GM21360 (cell line): Measurements from ENCODE around the gene PIP4K2A.

Source experiments
- ATAC-seq: cut with Tn5 transposase; IDR thresholded peaks from one replicate; pipeline ENCODE4 v1.9.1; 2021; ENCODE audit warnings: mild to moderate bottlenecking, moderate library complexity; ENCODE audit not compliant: unreplicated experiment

Gene PIP4K2A

DNA sequence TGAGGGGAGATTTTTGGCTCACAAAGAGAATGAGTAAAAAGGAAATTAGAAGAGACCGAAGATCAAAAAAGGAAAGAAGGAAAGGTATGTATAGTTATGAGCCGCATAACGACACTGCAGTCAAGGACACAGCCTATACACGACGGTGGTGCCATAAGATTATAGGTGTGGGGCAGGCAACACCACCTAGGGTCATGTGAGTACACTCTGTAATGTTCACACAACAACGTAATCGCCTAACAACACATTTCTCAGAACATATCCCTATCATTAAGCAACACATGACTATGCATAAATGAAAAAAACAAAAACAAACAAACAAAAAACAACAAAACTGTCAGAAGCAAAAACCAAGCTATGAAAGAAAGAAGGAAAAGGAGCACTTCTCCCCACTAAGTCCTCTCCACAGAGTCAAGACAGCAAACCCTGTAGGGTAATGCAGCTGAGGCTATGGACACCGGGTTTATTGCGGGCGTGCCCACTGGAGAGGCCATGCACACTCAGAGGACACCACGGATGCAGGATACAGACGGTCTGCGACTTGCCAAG lies 45.1 kb downstream of the PIP4K2A start:
- ATAC-seq: peak; percentile 61

GRCh38 chr10:22667093-22667480 lies 47.3 kb downstream of the PIP4K2A start:
- no peak for ATAC-seq

- peak; percentile 59 for ATAC-seq
Observed at GRCh38 chr10:22666287-22667092, 47.9 kb downstream of the PIP4K2A start.

- ATAC-seq: no peak
Observed at GRCh38 chr10:22665329-22665728, 49.0 kb downstream of the PIP4K2A start.

- no peak for ATAC-seq
Observed at GRCh38 chr10:22662733-22663330, 51.5 kb downstream of the PIP4K2A start.

GRCh38 chr10:22659866-22660265 lies 54.5 kb downstream of the PIP4K2A start:
- ATAC-seq: no peak

DNA sequence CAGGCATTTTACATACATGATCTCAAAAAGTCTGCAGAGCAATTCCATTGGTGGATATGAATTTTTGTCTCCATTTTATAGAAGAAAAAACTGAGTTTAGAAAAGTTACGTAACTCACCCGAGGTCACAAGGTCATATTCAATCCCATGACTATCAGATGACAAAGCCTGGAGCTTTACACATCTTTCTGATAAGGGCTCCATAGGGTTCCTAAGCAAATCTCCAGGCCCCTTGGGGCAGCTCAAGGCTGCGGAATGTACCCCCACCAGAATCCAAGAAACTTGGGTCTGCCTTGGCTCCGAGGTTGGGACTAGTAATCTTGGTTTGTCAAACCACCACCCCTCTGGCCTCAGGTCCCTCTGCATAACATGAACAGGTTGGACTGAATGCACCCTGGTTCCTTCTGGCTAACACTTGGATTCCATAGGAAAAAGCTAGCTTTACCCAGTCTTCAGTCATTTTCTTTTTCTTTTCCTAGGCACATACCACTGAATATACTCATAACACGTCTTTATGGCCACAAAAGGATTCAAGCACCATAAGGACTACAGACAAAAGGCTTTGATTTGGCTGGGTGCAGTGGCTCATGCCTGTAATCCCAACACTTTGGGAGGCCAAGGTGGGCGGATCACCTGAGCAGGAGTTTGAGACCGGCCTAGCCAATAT lies 55.5 kb downstream of the PIP4K2A start:
- ATAC-seq: no peak

DNA sequence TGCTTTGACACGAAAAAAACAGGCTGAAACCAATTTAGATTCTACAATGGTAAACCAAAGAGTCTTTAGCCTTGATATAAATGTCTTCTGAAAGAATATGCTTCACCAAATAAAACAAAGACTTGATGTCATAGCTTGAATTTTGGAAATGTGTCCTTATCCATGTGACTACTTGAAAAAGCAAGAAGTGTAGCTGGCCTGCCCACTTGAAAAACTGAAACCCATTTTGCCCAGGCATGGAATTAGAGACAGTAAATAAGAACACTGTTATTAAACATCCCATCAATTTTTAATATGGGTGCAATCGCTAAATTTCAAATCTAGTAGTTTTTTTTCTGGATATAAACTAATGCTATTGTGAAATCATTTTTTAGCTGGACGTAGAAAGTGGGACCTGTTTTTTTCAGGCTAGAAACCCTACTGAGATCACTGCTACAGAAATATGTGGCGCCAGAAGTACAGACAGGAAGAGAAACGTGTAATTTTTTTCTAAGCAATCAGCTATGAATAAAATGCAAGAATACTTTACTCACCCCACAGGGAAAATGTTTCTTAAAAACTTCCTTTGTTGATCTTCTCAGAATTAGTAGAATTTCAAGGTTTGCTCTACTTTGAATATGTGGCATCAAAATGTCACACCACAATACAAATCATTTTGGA lies 56.7 kb downstream of the PIP4K2A start:
- ATAC-seq: no peak

- ATAC-seq: no peak
Observed at GRCh38 chr10:22657024-22657423, 57.4 kb downstream of the PIP4K2A start.

GRCh38 chr10:22656036-22656435 lies 58.3 kb downstream of the PIP4K2A start:
- ATAC-seq: no peak

DNA sequence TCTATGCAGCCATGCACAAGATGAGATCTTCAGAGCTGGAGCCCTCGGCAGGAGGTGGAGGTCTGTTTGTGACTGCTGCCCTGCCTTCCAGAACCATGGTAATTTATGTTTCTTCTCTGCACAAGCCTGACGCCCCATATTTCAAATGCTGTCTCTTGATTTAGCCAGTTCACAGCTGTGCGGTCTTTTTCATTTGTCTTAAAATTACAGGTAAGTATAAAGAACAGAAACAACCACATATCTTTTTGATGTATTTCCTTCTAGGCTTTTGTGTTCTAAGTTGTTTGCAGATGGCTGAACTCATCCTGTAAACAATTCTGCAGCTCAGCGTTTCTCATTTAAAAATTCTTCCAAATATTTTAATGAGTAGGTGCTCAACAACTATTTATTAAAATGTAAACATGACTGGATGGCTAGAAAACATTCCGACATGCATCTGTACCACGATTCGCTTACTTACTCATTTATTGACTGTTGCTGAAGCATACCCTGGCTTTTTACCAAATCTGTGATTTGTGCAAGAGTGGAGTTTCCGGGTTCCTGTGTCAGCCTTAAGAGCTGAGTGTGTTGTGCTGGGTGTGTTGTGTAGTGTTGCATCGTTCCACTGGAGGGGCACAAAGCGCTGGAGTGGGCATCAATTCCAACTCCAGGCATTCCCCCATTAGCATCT lies 58.9 kb downstream of the PIP4K2A start:
- ATAC-seq: peak; percentile 40

DNA sequence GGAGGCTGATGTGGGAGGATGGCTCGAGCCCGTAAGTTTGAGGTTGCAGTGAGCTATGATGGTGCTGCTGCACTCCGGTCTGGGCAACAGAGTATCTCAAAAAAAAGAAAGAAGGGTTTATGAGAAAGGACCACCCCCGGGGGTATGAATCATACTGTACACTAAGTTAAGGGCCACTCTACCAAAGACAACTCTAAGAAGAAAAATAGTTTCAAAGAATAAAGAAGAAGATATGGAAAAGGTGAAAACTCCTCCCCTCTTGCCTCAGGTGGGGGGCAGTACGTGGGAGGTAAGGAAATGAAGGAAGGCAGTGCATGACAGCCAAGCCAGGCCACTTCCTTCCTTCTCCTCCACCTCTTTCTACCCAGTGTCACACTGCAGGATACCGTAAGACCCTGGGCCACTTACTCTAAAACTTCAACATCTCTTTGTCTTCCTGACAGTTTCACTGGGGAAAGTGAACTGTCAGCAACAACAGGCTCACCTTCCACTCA lies 61.3 kb downstream of the PIP4K2A start:
- ATAC-seq: no peak

DNA sequence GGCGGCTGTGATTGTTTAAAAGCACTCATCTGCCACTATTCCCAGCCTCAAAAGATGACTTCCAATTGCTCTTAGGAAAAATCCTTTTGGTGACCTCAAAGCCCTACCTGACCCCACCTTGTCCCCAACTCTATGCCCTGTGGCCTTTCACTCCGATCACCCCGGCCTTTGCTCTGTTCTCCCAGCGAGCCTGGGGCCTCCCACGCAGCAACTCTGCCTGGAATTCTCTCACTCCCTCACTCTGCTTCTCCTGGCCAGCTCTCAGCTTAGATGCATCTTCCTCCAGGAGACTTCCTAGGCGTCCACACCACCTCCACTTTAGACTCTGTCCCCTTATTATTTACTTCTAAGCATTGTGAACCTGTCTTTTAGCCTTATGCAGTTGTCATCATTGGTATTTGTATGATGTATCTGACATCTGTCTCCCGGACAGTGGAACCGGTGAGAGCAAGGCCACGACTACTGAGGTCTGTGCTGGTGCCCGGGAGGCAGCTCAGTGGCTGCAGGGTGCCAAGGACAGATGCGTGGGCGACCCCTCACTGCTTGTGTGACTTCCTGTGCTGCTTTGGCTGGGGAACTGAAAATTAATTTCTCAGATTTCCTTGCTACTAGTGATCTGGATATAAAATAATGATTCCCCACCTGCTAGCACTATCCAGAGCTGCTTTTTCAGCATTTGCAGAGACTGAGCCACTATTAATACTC lies 63.0 kb downstream of the PIP4K2A start:
- ATAC-seq: no peak

- no peak for ATAC-seq
Observed at GRCh38 chr10:22649994-22650393, 64.4 kb downstream of the PIP4K2A start.

GRCh38 chr10:22649390-22649841 lies 65.0 kb downstream of the PIP4K2A start:
- ATAC-seq: no peak

DNA sequence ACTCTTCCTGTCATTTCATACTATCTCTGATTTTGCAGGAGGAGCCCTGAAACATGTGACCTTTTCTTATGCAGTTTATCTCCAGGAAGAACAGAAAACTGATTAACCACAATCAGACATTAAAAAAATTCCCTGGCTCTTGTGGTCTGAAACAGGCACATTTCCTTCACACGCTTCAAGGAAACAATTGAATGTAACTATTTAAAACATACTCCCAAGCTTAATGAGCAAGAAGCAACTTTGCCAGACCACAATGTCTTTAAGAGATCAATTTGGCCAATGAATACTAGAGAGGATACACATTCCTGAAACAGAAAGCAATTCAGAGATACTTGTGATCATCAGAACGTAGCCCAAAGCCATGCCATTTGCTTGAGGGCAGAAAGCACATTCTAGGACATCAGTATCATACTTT lies 65.8 kb downstream of the PIP4K2A start:
- peak; percentile 42 for ATAC-seq

- ATAC-seq: no peak
Observed at GRCh38 chr10:22647244-22647643, 67.1 kb downstream of the PIP4K2A start.

GRCh38 chr10:22646388-22646853 lies 68.0 kb downstream of the PIP4K2A start:
- no peak for ATAC-seq

DNA sequence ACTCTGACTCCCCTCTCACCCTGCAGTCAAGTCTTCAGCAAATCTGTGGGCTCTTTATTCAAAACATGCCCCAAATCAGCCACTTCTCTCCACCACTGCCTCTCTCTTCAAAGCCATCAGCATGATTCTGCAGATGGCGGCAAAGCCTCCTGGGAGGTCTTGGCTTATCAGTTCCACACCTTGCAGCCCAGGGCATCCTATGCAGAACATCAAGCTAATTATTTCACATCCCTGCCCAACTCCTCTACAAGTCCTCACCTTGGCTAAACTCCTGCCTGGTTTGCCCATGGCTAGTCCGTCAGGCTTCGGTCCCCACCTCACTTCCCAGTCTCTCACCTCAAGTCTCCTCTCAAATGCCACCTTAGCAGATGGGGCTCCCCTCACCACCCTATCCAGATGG lies 70.2 kb downstream of the PIP4K2A start:
- ATAC-seq: no peak

DNA sequence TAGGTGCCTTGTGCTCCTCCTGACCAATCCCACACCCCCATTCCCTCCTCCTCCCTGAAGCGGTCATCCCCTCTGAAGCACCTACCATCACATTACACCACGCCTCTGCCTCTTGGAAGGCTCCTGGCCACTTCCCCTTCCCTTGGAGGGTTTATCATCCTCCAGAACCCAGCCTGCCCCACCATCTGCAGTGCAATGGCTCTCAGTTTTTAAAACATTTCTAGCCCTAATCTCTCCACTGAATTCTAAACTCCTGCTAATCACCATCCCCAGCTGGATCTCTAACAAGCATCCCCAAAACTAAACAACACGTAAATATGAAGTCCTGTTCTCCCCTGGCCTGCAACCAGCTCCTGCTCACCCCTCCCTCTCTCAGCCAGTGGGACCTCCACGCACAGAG lies 70.6 kb downstream of the PIP4K2A start:
- ATAC-seq: no peak
